ENCODE measurements around the gene VTA1.

GRCh38 chr6:142154336-142154735 lies 7.3 kb downstream of the VTA1 start:
- TF ChIP-seq POLR2AphosphoS5 (IDR thresholded peaks at IDR 0.05) (no peak), CTCF (IDR thresholded peaks at IDR 0.05 in 8 of 11, conservative IDR thresholded peaks at IDR 0.05 in 3 of 11) (no peak)
